HCT116 (cell line): Measurements from ENCODE around the gene KRT82.

Experiments
- EGR1 ChIP-seq: IDR thresholded peaks from 2 replicates; pipeline ENCODE4 v1.6.1; 2012; ENCODE audit warnings: low read depth
- EZH2 ChIP-seq: fragments of 200-600 bp; sonication (generic); IDR thresholded peaks from 2 replicates; pipeline ENCODE4 v1.6.1; 2017; ENCODE audit warnings: antibody characterized with exemption, mixed run types
- POLR2A ChIP-seq: IDR thresholded peaks from 2 replicates; pipeline ENCODE4 v1.7.0; 2011; ENCODE audit warnings: borderline replicate concordance; ENCODE audit not compliant: insufficient read depth, insufficient read length; ENCODE audit errors: extremely low read depth
- YY1 ChIP-seq: IDR thresholded peaks from 2 replicates; pipeline ENCODE4 v1.6.1; 2011; ENCODE audit warnings: low read length, low read depth, moderate library complexity, mild to moderate bottlenecking; ENCODE audit not compliant: insufficient replicate concordance; ENCODE audit errors: extremely low read depth
- ZFX ChIP-seq: fragments of 450-650 bp; IDR thresholded peaks from 2 replicates; pipeline ENCODE4 v1.6.1; 2017
- TF ChIP-seq, protein P1 (sequence below), 3 experiments: fragments of 200-600 bp in 1 of 3; sonication (generic) in 1 of 3; IDR thresholded peaks in 2 of 3; conservative IDR thresholded peaks in 1 of 3; 2 replicates each; pipeline ENCODE4 v1.5.1; 2012 to 2017; ENCODE audit warnings: low read depth in 2 of 3, low read length in 2 of 3, antibody characterized with exemption in 1 of 3, borderline replicate concordance in 1 of 3, control low read depth in 1 of 3, mild to moderate bottlenecking in 1 of 3, mixed read lengths in 1 of 3, mixed run types in 1 of 3, moderate library complexity in 1 of 3; ENCODE audit not compliant: insufficient read depth in 1 of 3

GRCh38 chr12:52389313-52390207, 16.6 kb downstream of the KRT82 start:
- TF ChIP-seq YY1 (no peak), EZH2 (no peak), POLR2A (no peak), ZFX (no peak), EGR1 (no peak)
- TF ChIP-seq, protein P1, sequence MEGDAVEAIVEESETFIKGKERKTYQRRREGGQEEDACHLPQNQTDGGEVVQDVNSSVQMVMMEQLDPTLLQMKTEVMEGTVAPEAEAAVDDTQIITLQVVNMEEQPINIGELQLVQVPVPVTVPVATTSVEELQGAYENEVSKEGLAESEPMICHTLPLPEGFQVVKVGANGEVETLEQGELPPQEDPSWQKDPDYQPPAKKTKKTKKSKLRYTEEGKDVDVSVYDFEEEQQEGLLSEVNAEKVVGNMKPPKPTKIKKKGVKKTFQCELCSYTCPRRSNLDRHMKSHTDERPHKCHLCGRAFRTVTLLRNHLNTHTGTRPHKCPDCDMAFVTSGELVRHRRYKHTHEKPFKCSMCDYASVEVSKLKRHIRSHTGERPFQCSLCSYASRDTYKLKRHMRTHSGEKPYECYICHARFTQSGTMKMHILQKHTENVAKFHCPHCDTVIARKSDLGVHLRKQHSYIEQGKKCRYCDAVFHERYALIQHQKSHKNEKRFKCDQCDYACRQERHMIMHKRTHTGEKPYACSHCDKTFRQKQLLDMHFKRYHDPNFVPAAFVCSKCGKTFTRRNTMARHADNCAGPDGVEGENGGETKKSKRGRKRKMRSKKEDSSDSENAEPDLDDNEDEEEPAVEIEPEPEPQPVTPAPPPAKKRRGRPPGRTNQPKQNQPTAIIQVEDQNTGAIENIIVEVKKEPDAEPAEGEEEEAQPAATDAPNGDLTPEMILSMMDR (IDR thresholded peaks at IDR 0.05 in 2 of 3, conservative IDR thresholded peaks at IDR 0.05 in 1 of 3; ENCODE audit: borderline replicate concordance in 1 of 3, insufficient read depth in 1 of 3, low read depth in 2 of 3, low read length in 2 of 3), result no peak
